Brain microvascular endothelial cell (primary cell): ENCODE measurements around the gene SLC43A2.

Experiments
- DNase-seq: peaks from one replicate; pipeline ENCODE4 v3.0.0-alpha.2; 2020
- H3K27ac ChIP-seq: fragments of 250-450 bp; sonication (Bioruptor Pico); 2 replicates; pipeline ENCODE4 v1.5.1; 2020; ENCODE audit warnings: mild to moderate bottlenecking, moderate library complexity
- H3K27me3 ChIP-seq: fragments of 250-450 bp; sonication (Bioruptor Pico); replicated peaks from 2 replicates; pipeline ENCODE4 v1.5.1; 2020; ENCODE audit warnings: mild to moderate bottlenecking
- H3K36me3 ChIP-seq: fragments of 250-450 bp; sonication (Bioruptor Pico); replicated peaks from 2 replicates; pipeline ENCODE4 v1.5.1; 2020; ENCODE audit warnings: mild to moderate bottlenecking
- H3K4me3 ChIP-seq: 2 replicates; pipeline ENCODE4 v1.5.1; 2011; ENCODE audit warnings: low read depth, mild to moderate bottlenecking, control low read depth, low read length, moderate library complexity
- in situ Hi-C: cut with HindIII; loops from 2 replicates; pipeline ENCODE4 v1.10.0; 2017; ENCODE audit warnings: low sequenced_read_pairs, low pct_ligation_motif_present
- TF ChIP-seq, protein P1 (sequence below): IDR thresholded peaks from 2 replicates; pipeline ENCODE4 v1.5.1; 2011; ENCODE audit warnings: low read depth, mild to moderate bottlenecking, moderate library complexity, low read length, control low read depth, inconsistent platforms; ENCODE audit errors: missing control alignments

SLC43A2 gene

GRCh38 chr17:1590029-1590746 lies 38.4 kb downstream of the SLC43A2 start:
- peak overlapping the region; percentile 47 for H3K27ac ChIP-seq
- DNase-seq: peak; percentile 83
- H3K27me3 ChIP-seq: no peaks in the 10 kb centered on the region
- in situ Hi-C loops: no loop called here
- H3K36me3 ChIP-seq: no peaks in the 10 kb centered on the region
- TF ChIP-seq, protein P1, sequence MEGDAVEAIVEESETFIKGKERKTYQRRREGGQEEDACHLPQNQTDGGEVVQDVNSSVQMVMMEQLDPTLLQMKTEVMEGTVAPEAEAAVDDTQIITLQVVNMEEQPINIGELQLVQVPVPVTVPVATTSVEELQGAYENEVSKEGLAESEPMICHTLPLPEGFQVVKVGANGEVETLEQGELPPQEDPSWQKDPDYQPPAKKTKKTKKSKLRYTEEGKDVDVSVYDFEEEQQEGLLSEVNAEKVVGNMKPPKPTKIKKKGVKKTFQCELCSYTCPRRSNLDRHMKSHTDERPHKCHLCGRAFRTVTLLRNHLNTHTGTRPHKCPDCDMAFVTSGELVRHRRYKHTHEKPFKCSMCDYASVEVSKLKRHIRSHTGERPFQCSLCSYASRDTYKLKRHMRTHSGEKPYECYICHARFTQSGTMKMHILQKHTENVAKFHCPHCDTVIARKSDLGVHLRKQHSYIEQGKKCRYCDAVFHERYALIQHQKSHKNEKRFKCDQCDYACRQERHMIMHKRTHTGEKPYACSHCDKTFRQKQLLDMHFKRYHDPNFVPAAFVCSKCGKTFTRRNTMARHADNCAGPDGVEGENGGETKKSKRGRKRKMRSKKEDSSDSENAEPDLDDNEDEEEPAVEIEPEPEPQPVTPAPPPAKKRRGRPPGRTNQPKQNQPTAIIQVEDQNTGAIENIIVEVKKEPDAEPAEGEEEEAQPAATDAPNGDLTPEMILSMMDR: no peak
- no peak overlapping the region for H3K4me3 ChIP-seq

GRCh38 chr17:1588821-1589585 lies 39.6 kb downstream of the SLC43A2 start:
- in situ Hi-C loops: no loop called here
- no peak for DNase-seq
- Histone ChIP-seq H3K36me3 (no peaks in the 10 kb centered on the region), H3K27ac (no peak overlapping the region), H3K27me3 (no peaks in the 10 kb centered on the region), H3K4me3 (no peak overlapping the region)
- TF ChIP-seq, protein P1: no peak

DNA sequence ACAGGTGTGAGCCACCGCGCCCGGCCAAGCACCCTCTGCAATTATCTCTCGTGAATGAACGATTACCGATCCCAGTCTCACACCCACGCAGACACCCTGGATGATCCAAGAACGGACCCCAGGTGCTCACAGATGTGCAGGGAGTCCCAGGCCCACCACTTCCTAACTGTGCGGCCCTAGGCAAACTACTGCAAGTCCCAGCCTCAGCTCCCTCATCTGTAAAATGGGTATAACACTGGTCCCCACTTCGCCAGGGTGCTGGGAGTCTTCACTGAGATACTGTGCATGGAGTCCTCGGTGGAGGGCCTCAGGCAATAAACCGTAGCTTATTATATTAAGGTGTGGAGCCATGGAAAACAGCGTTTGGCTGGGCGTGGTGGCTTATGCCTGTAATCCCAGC lies 44.5 kb downstream of the SLC43A2 start:
- Histone ChIP-seq H3K27me3 (no peaks in the 10 kb centered on the region), H3K27ac (no peak overlapping the region), H3K4me3 (no peak overlapping the region), H3K36me3 (no peaks in the 10 kb centered on the region)
- in situ Hi-C loops: no loop called here
- no peak for DNase-seq
- TF ChIP-seq, protein P1: no peak

DNA sequence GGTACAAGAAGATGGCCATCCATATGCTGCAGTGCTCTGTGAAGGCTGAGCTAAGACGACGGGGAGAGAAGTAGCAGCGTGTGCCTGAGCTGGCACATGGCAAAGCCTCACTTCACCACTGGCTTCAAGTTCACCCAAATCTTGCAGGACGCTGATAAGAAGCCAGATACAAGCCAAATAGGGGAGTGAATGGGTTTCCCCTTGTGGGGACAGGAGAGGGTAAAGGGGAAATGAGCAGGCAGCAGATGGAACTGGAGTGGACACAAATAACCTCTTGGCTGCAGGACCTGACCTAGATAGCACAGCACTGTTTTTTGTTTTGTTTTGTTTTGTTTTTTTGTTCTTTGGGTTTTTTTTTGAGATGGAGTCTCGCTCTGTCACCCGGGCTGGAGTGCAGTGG lies 45.1 kb downstream of the SLC43A2 start:
- Histone ChIP-seq H3K4me3 (no peak overlapping the region), H3K27me3 (no peaks in the 10 kb centered on the region), H3K27ac (no peak overlapping the region), H3K36me3 (no peaks in the 10 kb centered on the region)
- TF ChIP-seq, protein P1: no peak
- in situ Hi-C loops: no loop called here
- DNase-seq: no peak

GRCh38 chr17:1582374-1582773 lies 46.3 kb downstream of the SLC43A2 start:
- TF ChIP-seq, protein P1: no peak
- H3K27ac ChIP-seq: no peak overlapping the region
- in situ Hi-C loops: no loop called here
- H3K27me3 ChIP-seq: no peaks in the 10 kb centered on the region
- H3K4me3 ChIP-seq: no peak overlapping the region
- H3K36me3 ChIP-seq: no peaks in the 10 kb centered on the region
- DNase-seq: no peak
